ENCODE measurements around the gene BOD1L2.

DNA sequence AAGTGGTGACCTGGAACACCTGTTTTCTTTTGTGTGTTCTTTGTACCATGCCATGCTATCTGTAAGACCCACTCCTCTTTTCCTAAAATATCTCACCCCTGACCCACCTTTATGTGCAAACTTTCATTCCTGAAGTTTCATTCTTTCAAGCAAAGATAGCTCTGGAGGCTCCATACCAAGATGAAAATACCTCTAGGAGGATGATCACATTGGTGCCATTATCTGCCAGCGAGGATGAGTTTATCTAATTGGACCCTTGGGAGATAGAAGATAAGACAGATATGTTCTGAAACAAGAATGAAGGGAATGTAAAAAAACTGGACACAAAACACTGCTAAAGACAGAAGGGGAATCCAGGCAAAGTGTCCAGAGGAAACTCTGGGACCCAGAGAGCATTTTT is 24.1 kb downstream of the BOD1L2 start:
- TF ChIP-seq POLR2A (IDR thresholded peaks at IDR 0.05; ENCODE audit: low read depth, low read length) (no peak), TAF1 (IDR thresholded peaks at IDR 0.05; ENCODE audit: borderline replicate concordance, low read depth, low read length) (no peak), POLR2AphosphoS5 (IDR thresholded peaks at IDR 0.05; ENCODE audit: low read depth, low read length) (no peak)

All from GM12892 (cell line).